Tibial artery (tissue), 4 donors: ENCODE data around the gene KIR2DL3.
"Not testable (repeated sequence)": the region's sequence is repeated elsewhere in the genome, so short reads cannot be mapped to it uniquely, and the experiment has no call there.

Experiments used
- DNase-seq, 2 donors: peaks; one replicate each; pipeline ENCODE4 v3.0.0-alpha.2; 2019
- H3K27ac ChIP-seq, 2 donors: fragments of 200-600 bp; sonication (generic) in 1 of 2; 1 replicate in 1 of 2; 2 replicates in 1 of 2; pipeline ENCODE4 v1.5.1; 2018 to 2019; ENCODE audit warnings: mild to moderate bottlenecking in 1 of 2
- H3K27me3 ChIP-seq, 2 donors: fragments of 200-600 bp; sonication (generic) in 1 of 2; one replicate each; pipeline versions ENCODE4 v1.5.1 to v1.6.0; 2016 to 2019
- H3K36me3 ChIP-seq, 3 donors: fragments of 200-600 bp; sonication (generic) in 2 of 3; one replicate each; pipeline ENCODE4 v1.5.1; 2016 to 2019; ENCODE audit warnings: mild to moderate bottlenecking in 2 of 3
- H3K4me1 ChIP-seq, 4 donors: fragments of 200-600 bp; sonication (generic) in 2 of 4; 1 replicate in 3 of 4; 2 replicates in 1 of 4; pipeline ENCODE4 v1.5.1; 2016 to 2019
- H3K4me3 ChIP-seq, 2 donors: fragments of 200-600 bp; sonication (generic) in 1 of 2; 1 replicate in 1 of 2; 2 replicates in 1 of 2; pipeline ENCODE4 v1.5.1; 2018 to 2019; ENCODE audit warnings: mild to moderate bottlenecking in 2 of 2
- H3K9me3 ChIP-seq, 3 donors: fragments of 200-600 bp; sonication (generic) in 1 of 3; one replicate each; pipeline ENCODE4 v1.5.1; 2016 to 2019
- intact Hi-C: fragments of 100-400 bp; cut with DNase I; formaldehyde crosslinking; loops from one replicate; pipeline ENCODE4 v1.15.0; 2023; ENCODE audit warnings: low total_unique reads
- TF ChIP-seq, protein P1 (sequence below), 2 experiments: fragments of 200-600 bp in 1 of 2; fragments of 450-650 bp in 1 of 2; IDR thresholded peaks; one replicate each; pipeline ENCODE4 v1.5.1; 2017 to 2019; ENCODE audit warnings: antibody characterized with exemption in 2 of 2, mild to moderate bottlenecking in 1 of 2, moderate library complexity in 1 of 2

KIR2DL3 gene

DNA sequence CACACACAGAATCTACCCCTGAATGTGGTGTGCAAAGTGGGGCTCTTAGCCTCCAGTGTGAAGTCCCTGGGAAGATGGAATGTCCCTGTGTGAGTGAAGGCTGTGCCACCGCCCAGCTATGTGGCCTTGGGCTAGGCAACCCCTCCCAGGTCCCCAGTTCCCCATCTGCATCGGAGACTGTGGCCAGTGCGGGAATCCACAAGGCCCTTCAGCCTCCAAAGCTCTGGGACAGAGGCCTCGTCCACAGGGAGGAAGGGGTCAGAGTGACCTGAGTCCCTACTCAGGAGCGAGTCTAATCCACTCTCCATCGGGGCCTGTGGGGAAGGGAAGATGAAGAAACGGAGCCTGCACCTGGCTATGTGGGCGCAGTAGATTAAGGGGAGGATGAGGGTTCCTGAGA is 33.4 kb upstream of the KIR2DL3 start:
- no peak overlapping the region for H3K27ac ChIP-seq
- no peak for DNase-seq
- H3K9me3 ChIP-seq, result no peaks in the 10 kb centered on the region
- H3K36me3 ChIP-seq, result no peaks in the 10 kb centered on the region
- no peaks in the 10 kb centered on the region for H3K27me3 ChIP-seq
- TF ChIP-seq, protein P1, sequence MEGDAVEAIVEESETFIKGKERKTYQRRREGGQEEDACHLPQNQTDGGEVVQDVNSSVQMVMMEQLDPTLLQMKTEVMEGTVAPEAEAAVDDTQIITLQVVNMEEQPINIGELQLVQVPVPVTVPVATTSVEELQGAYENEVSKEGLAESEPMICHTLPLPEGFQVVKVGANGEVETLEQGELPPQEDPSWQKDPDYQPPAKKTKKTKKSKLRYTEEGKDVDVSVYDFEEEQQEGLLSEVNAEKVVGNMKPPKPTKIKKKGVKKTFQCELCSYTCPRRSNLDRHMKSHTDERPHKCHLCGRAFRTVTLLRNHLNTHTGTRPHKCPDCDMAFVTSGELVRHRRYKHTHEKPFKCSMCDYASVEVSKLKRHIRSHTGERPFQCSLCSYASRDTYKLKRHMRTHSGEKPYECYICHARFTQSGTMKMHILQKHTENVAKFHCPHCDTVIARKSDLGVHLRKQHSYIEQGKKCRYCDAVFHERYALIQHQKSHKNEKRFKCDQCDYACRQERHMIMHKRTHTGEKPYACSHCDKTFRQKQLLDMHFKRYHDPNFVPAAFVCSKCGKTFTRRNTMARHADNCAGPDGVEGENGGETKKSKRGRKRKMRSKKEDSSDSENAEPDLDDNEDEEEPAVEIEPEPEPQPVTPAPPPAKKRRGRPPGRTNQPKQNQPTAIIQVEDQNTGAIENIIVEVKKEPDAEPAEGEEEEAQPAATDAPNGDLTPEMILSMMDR (IDR thresholded peaks at IDR 0.05), result no peak
- no peaks in the 10 kb centered on the region for H3K4me1 ChIP-seq
- intact Hi-C loops, result no loop called here
- H3K4me3 ChIP-seq, result no peak overlapping the region

DNA sequence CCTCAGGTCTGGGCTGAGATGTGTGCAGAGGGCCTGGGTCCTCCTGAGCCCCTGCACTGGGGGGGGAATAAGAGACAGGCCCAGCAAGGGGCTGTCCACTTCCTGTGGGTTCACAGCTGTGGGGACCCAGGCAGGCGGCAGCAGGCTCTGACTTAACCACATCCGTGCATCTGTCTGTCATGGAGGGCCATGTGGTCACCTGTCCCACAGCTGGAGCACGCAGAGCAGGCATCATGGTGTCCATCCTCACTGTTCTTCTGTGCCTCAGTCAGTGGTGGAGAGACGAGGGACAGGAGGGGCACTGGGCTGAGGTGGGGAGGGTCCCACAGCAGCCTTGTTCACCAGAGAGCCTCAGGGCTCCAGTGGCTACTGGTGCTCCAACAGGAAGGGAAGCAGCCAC is 30.4 kb upstream of the KIR2DL3 start:
- H3K4me1 ChIP-seq, result no peaks in the 10 kb centered on the region
- intact Hi-C loops, result no loop called here
- H3K4me3 ChIP-seq, result no peak overlapping the region
- TF ChIP-seq, protein P1 (IDR thresholded peaks at IDR 0.05), result no peak
- no peaks in the 10 kb centered on the region for H3K9me3 ChIP-seq
- no peaks in the 10 kb centered on the region for H3K36me3 ChIP-seq
- no peaks in the 10 kb centered on the region for H3K27me3 ChIP-seq
- DNase-seq, result no peak
- H3K27ac ChIP-seq, result no peak overlapping the region

DNA sequence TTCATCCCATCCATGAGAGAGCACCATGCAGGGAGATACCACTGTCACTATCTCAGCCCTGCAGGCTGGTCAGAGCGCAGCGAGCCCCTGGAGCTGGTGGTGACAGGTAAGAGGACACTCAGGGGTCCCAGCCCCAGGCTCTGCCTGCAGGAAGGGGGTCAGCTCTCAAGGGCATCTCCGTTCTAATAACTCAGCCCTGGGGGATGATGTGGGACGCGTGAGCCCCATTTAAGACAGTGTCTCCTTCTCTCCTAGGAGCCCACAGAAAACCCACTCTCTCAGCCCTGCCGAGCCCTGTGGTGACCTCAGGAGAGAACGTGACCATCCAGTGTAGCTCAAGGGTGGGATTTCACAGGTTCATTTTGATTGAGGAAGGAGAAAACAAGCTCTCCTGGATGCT is 29.5 kb upstream of the KIR2DL3 start:
- H3K4me3 ChIP-seq, result no peak overlapping the region
- no peaks in the 10 kb centered on the region for H3K9me3 ChIP-seq
- no peak for DNase-seq
- H3K36me3 ChIP-seq, result no peaks in the 10 kb centered on the region
- H3K27me3 ChIP-seq, result no peaks in the 10 kb centered on the region
- H3K27ac ChIP-seq, result no peak overlapping the region
- TF ChIP-seq, protein P1 (IDR thresholded peaks at IDR 0.05), result no peak
- no peaks in the 10 kb centered on the region for H3K4me1 ChIP-seq
- intact Hi-C loops, result no loop called here

GRCh38 chr19:54709212-54709948 is 28.9 kb upstream of the KIR2DL3 start:
- Histone ChIP-seq H3K36me3 (no peaks in the 10 kb centered on the region), H3K4me1 (no peaks in the 10 kb centered on the region), H3K27me3 (no peaks in the 10 kb centered on the region), H3K9me3 (no peaks in the 10 kb centered on the region), H3K4me3 (no peak overlapping the region), H3K27ac (no peak overlapping the region)
- TF ChIP-seq, protein P1 (IDR thresholded peaks at IDR 0.05), result no peak
- intact Hi-C loops, result no loop called here
- DNase-seq, result no peak

- H3K27ac ChIP-seq, H3K4me3 ChIP-seq, DNase-seq, H3K27me3 ChIP-seq, H3K4me1 ChIP-seq, intact Hi-C loops, H3K36me3 ChIP-seq, H3K9me3 ChIP-seq: not testable (repeated sequence)
Observed at GRCh38 chr19:54709956-54710355, 28.4 kb upstream of the KIR2DL3 start.

- Histone ChIP-seq H3K27ac (no peak within 1 kb of the TSS), H3K36me3 (no peaks in the 10 kb centered on the region), H3K9me3 (peaks cover 0 to 12% (median 11%) of the 10 kb centered on the region in 3 donors), H3K4me1 (no peaks in the 10 kb centered on the region), H3K4me3 (no peak within 1 kb of the TSS), H3K27me3 (no peaks in the 10 kb centered on the region)
- TF ChIP-seq, protein P1 (IDR thresholded peaks at IDR 0.05), result no peak
- DNase-seq, result no peak
- intact Hi-C loops, result no loop called here
Observed at GRCh38 chr19:54724142-54724541, 14.2 kb upstream of the KIR2DL3 start, which contains the start of gene KIR3DL3. KIR3DL3 (plus strand) TSS chr19:54724442; CDS start chr19:54724497, 55 bp downstream.
